VCaP (cell line): ENCODE results near the gene RPE65.
"Not testable (repeated sequence)": the region's sequence is repeated elsewhere in the genome, so short reads cannot be mapped to it uniquely, and the experiment has no call there.

Source experiments
- H3K27ac ChIP-seq: fragments of 450-650 bp; 2 replicates; pipeline ENCODE4 v1.5.1; 2017
- TF ChIP-seq, protein P1 (sequence below): fragments of 450-650 bp; conservative IDR thresholded peaks from 2 replicates; pipeline ENCODE4 v1.5.1; 2017; ENCODE audit warnings: mild to moderate bottlenecking, moderate library complexity

Gene RPE65

DNA sequence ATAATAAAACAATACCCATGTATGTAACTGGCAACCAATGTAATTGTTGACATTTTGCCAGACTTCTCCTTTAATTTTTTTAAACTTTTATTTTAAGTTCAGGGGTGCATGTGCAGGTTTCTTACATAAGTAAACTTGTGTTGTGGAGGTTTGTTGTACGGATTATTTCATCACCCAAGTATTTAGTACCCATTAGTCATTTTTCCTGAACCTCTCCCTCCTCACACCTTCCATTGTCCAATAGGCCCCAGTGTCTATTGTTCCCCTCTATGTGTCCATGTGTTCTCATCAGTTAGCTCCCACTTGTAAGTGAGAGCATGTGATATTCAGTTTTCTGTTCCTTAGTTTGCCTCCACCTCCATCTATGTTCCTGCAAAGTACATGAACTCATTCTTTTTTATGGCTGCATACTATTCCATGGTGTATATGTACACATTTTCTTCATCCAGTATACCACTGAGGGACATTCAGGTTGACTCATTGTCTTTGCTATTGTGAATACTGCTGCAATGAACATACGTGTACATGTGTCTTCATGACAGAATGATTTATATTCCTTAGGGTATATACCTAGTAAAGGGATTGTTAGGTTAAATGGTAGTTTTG is 40.4 kb upstream of the RPE65 start:
- no peak overlapping the region for H3K27ac ChIP-seq
- TF ChIP-seq, protein P1, sequence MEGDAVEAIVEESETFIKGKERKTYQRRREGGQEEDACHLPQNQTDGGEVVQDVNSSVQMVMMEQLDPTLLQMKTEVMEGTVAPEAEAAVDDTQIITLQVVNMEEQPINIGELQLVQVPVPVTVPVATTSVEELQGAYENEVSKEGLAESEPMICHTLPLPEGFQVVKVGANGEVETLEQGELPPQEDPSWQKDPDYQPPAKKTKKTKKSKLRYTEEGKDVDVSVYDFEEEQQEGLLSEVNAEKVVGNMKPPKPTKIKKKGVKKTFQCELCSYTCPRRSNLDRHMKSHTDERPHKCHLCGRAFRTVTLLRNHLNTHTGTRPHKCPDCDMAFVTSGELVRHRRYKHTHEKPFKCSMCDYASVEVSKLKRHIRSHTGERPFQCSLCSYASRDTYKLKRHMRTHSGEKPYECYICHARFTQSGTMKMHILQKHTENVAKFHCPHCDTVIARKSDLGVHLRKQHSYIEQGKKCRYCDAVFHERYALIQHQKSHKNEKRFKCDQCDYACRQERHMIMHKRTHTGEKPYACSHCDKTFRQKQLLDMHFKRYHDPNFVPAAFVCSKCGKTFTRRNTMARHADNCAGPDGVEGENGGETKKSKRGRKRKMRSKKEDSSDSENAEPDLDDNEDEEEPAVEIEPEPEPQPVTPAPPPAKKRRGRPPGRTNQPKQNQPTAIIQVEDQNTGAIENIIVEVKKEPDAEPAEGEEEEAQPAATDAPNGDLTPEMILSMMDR = no peak

DNA sequence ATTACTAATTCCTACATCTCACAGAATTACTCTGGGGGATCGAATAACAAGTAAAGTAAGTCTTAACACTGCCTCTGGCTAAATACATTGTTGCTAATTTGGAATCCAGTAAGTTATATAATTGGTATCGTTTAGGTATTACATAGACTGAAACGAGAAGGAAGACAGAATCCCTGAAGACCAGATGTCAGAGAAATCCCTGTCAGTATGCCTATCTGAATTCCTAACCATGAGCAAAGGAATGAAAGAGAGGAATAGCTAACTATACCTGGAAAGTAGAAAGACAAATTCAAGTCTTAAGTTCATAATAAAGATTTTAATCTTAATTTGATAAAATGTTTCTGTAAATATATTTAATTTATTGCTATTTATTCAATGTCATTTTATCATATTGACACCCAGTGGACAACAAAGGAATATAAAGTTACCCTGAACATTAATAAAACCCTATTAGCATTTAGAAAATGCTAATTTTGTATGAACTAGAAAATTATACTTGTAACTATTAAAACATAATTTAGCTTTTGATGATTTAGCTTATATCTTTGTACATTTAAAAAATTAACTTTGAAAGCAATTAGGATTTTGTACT is 35.8 kb upstream of the RPE65 start:
- no peak overlapping the region for H3K27ac ChIP-seq
- TF ChIP-seq, protein P1 = no peak; the same call in 1 of the 2 replicates

DNA sequence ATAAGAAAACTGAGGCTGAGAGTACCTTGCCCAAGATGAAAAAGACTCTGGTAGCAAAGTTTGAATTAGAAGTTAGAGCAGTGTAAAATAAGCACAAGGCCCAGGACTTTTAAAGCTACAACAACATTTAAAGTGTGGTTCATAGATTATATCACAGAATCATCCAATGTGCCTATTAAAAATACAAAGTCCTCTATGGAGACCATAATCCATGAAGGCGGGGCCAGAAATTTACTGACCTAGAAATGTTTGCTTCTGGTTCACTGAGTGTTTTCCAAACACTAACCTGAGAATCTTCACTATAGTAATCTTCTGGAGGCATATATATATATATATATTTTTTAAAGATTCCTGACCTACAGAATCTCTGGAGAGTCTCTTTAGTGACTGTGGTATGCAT is 34.9 kb upstream of the RPE65 start:
- TF ChIP-seq, protein P1 = no peak
- H3K27ac ChIP-seq = no peak overlapping the region

DNA sequence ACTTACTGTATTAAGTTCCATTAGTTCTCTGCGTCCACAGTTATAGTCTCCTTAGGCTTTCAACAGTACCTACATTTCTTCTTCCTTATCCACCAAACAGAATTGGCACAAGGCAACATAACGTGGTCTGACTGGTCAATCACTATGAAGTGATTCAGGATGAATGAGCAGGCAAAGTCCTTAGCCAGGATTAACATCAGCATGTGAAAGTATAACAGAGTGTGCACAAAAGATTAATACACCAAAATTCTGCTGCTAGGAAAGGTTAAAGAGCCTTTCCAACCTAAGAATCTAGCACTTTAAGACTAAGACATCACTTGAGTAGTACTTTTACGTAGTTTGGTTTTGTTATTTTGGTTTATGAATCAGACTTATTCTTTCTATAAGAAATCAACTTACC is 31.3 kb upstream of the RPE65 start:
- H3K27ac ChIP-seq = no peak overlapping the region
- TF ChIP-seq, protein P1 = no peak

DNA sequence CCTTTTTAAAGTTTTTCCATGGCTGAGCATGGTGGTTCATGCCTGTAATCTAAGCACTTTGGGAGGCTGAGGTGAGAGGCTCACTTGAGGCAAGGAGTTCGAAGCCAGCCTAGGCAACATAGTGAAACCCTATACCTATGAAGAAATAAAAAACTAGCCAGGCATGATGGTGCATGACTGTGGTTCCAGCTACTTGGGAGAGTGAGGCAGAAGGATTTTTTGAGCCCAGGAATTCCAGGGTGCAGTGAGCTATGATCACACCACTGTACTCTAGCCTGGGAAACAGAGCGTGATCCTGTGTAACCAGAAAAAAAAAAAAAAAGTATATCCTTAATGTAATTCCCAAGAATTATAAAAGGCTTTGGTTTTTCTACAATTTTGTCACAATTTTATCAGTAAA is 29.7 kb upstream of the RPE65 start:
- no peak overlapping the region for H3K27ac ChIP-seq
- TF ChIP-seq, protein P1 = no peak

DNA sequence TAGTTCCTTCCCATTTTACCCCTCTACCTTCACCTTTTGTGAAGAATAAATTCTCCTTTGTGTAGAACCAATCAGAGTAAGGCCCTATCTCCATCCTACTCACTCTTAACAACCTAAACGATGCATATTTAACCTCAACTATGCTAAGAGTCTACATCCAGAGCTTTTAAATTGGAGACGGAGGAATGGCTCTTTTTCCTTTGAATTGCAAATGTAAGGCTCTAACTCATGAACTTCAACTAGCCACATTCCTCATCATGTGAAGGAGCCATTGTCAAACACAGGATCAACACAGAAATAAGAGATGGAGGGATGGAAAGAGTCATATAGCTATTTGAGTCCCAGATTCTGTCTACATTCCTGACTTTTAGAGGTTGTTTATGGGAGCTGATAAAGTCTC is 28.9 kb upstream of the RPE65 start:
- H3K27ac ChIP-seq = no peak overlapping the region
- TF ChIP-seq, protein P1 = no peak

DNA sequence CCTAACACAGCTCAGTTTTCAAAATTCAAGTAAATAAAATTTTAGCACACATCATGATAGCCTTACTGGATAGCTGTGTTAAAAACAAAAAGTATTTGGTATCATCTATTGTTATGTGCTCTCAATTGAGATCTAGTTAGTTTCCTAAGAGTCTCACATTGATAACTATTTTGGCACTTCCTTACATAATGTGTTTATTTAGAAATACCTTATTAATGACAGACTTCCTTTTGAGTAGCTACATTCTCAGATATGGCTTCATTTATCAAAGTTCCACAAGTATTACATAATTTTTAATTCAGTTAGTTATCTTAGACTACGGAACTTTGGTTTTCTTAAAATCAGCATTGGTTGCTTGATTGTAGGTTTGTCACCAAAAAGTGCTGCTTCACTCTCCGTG is 26.9 kb upstream of the RPE65 start:
- not testable (repeated sequence) for H3K27ac ChIP-seq

DNA sequence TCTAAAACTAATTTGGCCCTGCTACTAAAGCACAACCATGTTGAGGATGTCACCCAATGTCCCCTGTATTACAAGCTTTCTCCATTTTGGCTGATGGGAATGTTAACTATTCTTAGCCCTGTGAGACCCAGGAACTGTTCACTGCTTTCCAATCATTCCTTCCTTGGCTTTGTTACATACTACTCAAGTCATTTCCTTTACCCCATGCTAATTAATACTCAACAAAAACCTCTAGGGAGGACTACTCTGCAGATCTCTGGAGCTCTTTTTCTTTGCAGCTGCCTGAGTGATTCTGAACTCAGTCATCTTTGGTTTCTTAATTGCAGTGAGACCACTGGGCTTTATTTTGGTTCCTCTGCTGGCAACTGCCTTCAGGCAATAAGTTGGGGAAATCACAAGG is 23.3 kb upstream of the RPE65 start:
- no peak overlapping the region for H3K27ac ChIP-seq
- TF ChIP-seq, protein P1 = no peak
